HEK293 (cell line): Measurements from ENCODE around the gene ZNF296.

ENCODE experiments used
- CTCF ChIP-seq: fragments of 450-650 bp; formaldehyde crosslinking; IDR thresholded peaks from 2 replicates; pipeline ENCODE4 v1.5.1; 2016; ENCODE audit warnings: missing biosample characterization, missing genetic modification characterization
- GLIS2 ChIP-seq: fragments of 450-650 bp; formaldehyde crosslinking; IDR thresholded peaks from 2 replicates; pipeline ENCODE4 v1.5.1; 2016; ENCODE audit warnings: missing biosample characterization, missing genetic modification characterization
- KLF7 ChIP-seq: fragments of 450-650 bp; formaldehyde crosslinking; IDR thresholded peaks from 2 replicates; pipeline ENCODE4 v1.5.1; 2016; ENCODE audit warnings: missing biosample characterization, missing genetic modification characterization, borderline replicate concordance
- KLF8 ChIP-seq: fragments of 450-650 bp; formaldehyde crosslinking; IDR thresholded peaks from 2 replicates; pipeline ENCODE4 v1.5.1; 2016; ENCODE audit warnings: missing biosample characterization, missing genetic modification characterization
- SP2 ChIP-seq: fragments of 450-650 bp; formaldehyde crosslinking; IDR thresholded peaks from 2 replicates; pipeline ENCODE4 v1.5.1; 2016; ENCODE audit warnings: missing biosample characterization, missing genetic modification characterization
- SP3 ChIP-seq: fragments of 450-650 bp; formaldehyde crosslinking; IDR thresholded peaks from 2 replicates; pipeline ENCODE4 v1.5.1; 2016; ENCODE audit warnings: missing biosample characterization, missing genetic modification characterization
- SP7 ChIP-seq: fragments of 450-650 bp; formaldehyde crosslinking; IDR thresholded peaks from 2 replicates; pipeline ENCODE4 v1.5.1; 2016; ENCODE audit warnings: missing biosample characterization, missing genetic modification characterization
- ZBTB6 ChIP-seq: fragments of 450-650 bp; formaldehyde crosslinking; IDR thresholded peaks from 2 replicates; pipeline ENCODE4 v1.5.1; 2017; ENCODE audit warnings: missing biosample characterization, missing genetic modification characterization
- ZEB2 ChIP-seq: fragments of 450-650 bp; formaldehyde crosslinking; IDR thresholded peaks from 2 replicates; pipeline ENCODE4 v1.5.1; 2016; ENCODE audit warnings: missing biosample characterization, missing genetic modification characterization
- ZFHX2 ChIP-seq: fragments of 450-650 bp; formaldehyde crosslinking; conservative IDR thresholded peaks from 2 replicates; pipeline ENCODE4 v1.5.1; 2016; ENCODE audit warnings: missing biosample characterization, missing genetic modification characterization
- ZNF140 ChIP-seq: fragments of 450-650 bp; formaldehyde crosslinking; IDR thresholded peaks from 2 replicates; pipeline ENCODE4 v1.5.1; 2016; ENCODE audit warnings: missing biosample characterization, missing genetic modification characterization
- ZNF146 ChIP-seq: fragments of 450-650 bp; formaldehyde crosslinking; IDR thresholded peaks from 2 replicates; pipeline ENCODE4 v1.5.1; 2016; ENCODE audit warnings: missing biosample characterization, missing genetic modification characterization
- ZNF239 ChIP-seq: fragments of 450-650 bp; formaldehyde crosslinking; IDR thresholded peaks from 2 replicates; pipeline ENCODE4 v1.5.1; 2016; ENCODE audit warnings: missing biosample characterization, missing genetic modification characterization
- ZNF280D ChIP-seq: fragments of 450-650 bp; formaldehyde crosslinking; IDR thresholded peaks from 2 replicates; pipeline ENCODE4 v1.5.1; 2016; ENCODE audit warnings: missing biosample characterization, missing genetic modification characterization
- ZNF292 ChIP-seq: fragments of 450-650 bp; formaldehyde crosslinking; IDR thresholded peaks from 2 replicates; pipeline ENCODE4 v1.5.1; 2016; ENCODE audit warnings: low read depth, missing biosample characterization, missing genetic modification characterization, borderline replicate concordance
- ZNF341 ChIP-seq: fragments of 450-650 bp; formaldehyde crosslinking; IDR thresholded peaks from 2 replicates; pipeline ENCODE4; 2016; ENCODE audit warnings: low read depth, missing biosample characterization, missing genetic modification characterization
- ZNF473 ChIP-seq: fragments of 450-650 bp; formaldehyde crosslinking; IDR thresholded peaks from 2 replicates; pipeline ENCODE4 v1.5.1; 2017; ENCODE audit warnings: missing biosample characterization, missing genetic modification characterization
- ZNF585B ChIP-seq: fragments of 450-650 bp; formaldehyde crosslinking; IDR thresholded peaks from 2 replicates; pipeline ENCODE4 v1.5.1; 2016; ENCODE audit warnings: missing biosample characterization, missing genetic modification characterization
- ZNF626 ChIP-seq: fragments of 450-650 bp; sonication (Bioruptor Pico); formaldehyde crosslinking; IDR thresholded peaks from 2 replicates; pipeline ENCODE4 v1.5.1; 2018; ENCODE audit warnings: missing biosample characterization, missing genetic modification characterization, inconsistent platforms
- ZSCAN23 ChIP-seq: fragments of 450-650 bp; formaldehyde crosslinking; IDR thresholded peaks from 2 replicates; pipeline ENCODE4 v1.5.1; 2016; ENCODE audit warnings: missing biosample characterization, missing genetic modification characterization
- ZSCAN30 ChIP-seq: fragments of 450-650 bp; IDR thresholded peaks from 2 replicates; pipeline ENCODE4 v1.5.1; 2018; ENCODE audit warnings: missing biosample characterization, mild to moderate bottlenecking, missing genetic modification characterization, moderate library complexity
- ZSCAN4 ChIP-seq: fragments of 450-650 bp; formaldehyde crosslinking; IDR thresholded peaks from 2 replicates; pipeline ENCODE4 v1.5.1; 2017; ENCODE audit warnings: missing biosample characterization, missing genetic modification characterization
- TF ChIP-seq, protein P1 (sequence below): fragments of 450-650 bp; formaldehyde crosslinking; IDR thresholded peaks from 2 replicates; pipeline ENCODE4 v1.5.1; 2016; ENCODE audit warnings: missing biosample characterization, missing genetic modification characterization
- TF ChIP-seq, protein P2 (sequence below): fragments of 450-650 bp; formaldehyde crosslinking; IDR thresholded peaks from 2 replicates; pipeline ENCODE4 v1.5.1; 2016; ENCODE audit warnings: missing biosample characterization, missing genetic modification characterization
- TF ChIP-seq, protein P3 (sequence below): fragments of 450-650 bp; formaldehyde crosslinking; IDR thresholded peaks from 2 replicates; pipeline ENCODE4 v1.5.1; 2016; ENCODE audit warnings: missing biosample characterization, missing genetic modification characterization

Gene ZNF296

DNA sequence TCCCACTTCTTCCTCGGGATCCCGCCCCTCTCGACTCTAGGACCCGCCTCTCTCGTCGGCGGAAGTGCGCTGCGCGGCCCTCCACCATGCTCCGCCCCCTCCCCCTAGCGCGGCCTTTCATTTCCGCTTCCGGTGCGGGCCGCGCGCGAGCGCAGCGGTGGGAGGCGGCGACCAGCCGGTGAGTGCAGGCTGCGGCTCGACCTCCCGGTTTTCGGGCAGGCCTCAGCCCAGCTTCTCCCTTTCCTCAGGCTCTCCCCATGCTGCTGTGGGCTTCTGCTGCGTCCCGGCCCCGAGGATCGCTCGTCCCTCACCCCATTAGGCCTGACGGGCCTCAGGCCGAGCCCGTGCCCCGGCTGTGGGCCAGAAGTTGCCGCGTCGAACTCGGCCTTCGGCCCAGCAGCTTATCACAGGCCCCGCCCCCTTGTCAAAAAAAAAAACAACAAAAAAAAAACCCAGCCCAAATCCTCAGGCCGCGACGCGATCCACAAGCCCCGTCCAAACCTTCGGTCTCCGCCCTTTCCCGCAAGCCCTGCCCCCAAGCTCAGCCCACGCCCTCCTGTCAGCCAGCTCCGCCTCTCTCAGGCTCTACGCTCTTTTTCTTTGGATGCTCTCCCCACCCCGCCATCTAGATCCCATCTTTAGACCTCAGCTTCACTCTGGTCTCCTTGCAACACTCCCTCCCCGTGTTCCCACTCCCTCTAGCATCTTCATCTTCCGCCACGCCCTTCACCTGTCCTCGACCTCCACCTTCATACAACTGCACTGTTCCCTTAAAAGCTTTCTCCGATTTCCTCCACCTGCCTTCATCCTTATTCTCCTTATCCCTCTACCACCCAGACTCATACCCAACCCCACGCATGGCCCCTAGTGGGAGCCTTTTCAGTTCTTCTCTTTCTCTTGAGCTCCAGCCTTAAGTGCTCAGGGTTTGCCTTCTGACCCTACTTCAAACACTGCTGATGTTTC is 37.1 kb downstream of the ZNF296 start, which contains the start of gene CLASRP (continued):
- TF ChIP-seq SP2 (tag by site-specific recombination) (peak; percentile 95), CTCF (peak; percentile 57; the same call in 1 of the 2 replicates), ZNF146 (tag by site-specific recombination) (no peak), SP3 (peak; percentile 94), ZNF585B (tag by site-specific recombination) (no peak), ZNF239 (tag by site-specific recombination) (0 out of 2 replicates have a peak, but pooled peaks have one; percentile 6), SP7 (peak; percentile 65), ZNF473 (no peak), ZBTB6 (tag by site-specific recombination) (no peak), KLF8 (0 out of 2 replicates have a peak, but pooled peaks have one; percentile 55), KLF7 (no peak), ZNF292 (no peak), ZSCAN30 (tag by site-specific recombination) (0 out of 2 replicates have a peak, but pooled peaks have one; percentile 35), ZFHX2 (peak; percentile 66), ZNF341 (tag by site-specific recombination) (peak; percentile 98), ZNF280D (no peak), ZNF626 (no peak), ZSCAN23 (tag by site-specific recombination) (0 out of 2 replicates have a peak, but pooled peaks have one; percentile 17), ZNF140 (tag by site-specific recombination) (peak; percentile 20; the same call in 1 of the 2 replicates), ZSCAN4 (peak; percentile 12; the same call in 1 of the 2 replicates), ZEB2 (peak; percentile 64), GLIS2 (peak; percentile 10; the same call in 1 of the 2 replicates)
- TF ChIP-seq, protein P1, sequence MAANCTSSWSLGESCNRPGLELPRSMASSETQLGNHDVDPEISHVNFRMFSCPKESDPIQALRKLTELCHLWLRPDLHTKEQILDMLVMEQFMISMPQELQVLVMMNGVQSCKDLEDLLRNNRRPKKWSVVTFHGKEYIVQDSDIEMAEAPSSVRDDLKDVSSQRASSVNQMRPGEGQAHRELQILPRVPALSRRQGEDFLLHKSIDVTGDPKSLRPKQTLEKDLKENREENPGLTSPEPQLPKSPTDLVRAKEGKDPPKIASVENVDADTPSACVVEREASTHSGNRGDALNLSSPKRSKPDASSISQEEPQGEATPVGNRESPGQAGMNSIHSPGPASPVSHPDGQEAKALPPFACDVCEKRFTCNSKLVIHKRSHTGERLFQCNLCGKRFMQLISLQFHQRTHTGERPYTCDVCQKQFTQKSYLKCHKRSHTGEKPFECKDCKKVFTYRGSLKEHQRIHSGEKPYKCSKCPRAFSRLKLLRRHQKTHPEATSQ: no peak
- TF ChIP-seq, protein P2, sequence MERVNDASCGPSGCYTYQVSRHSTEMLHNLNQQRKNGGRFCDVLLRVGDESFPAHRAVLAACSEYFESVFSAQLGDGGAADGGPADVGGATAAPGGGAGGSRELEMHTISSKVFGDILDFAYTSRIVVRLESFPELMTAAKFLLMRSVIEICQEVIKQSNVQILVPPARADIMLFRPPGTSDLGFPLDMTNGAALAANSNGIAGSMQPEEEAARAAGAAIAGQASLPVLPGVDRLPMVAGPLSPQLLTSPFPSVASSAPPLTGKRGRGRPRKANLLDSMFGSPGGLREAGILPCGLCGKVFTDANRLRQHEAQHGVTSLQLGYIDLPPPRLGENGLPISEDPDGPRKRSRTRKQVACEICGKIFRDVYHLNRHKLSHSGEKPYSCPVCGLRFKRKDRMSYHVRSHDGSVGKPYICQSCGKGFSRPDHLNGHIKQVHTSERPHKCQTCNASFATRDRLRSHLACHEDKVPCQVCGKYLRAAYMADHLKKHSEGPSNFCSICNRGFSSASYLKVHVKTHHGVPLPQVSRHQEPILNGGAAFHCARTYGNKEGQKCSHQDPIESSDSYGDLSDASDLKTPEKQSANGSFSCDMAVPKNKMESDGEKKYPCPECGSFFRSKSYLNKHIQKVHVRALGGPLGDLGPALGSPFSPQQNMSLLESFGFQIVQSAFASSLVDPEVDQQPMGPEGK (tag by site-specific recombination): peak; percentile 57
- TF ChIP-seq, protein P3, sequence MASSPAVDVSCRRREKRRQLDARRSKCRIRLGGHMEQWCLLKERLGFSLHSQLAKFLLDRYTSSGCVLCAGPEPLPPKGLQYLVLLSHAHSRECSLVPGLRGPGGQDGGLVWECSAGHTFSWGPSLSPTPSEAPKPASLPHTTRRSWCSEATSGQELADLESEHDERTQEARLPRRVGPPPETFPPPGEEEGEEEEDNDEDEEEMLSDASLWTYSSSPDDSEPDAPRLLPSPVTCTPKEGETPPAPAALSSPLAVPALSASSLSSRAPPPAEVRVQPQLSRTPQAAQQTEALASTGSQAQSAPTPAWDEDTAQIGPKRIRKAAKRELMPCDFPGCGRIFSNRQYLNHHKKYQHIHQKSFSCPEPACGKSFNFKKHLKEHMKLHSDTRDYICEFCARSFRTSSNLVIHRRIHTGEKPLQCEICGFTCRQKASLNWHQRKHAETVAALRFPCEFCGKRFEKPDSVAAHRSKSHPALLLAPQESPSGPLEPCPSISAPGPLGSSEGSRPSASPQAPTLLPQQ (tag by site-specific recombination): peak; percentile 78
